ENCODE data around the gene FAM83C.
"Not testable (repeated sequence)": the region's sequence is repeated elsewhere in the genome, so short reads cannot be mapped to it uniquely, and the experiment has no call there.

The FAM83C gene

GRCh38 chr20:35275741-35276251 lies 16.4 kb downstream of the FAM83C start:
- Mint-ChIP-seq H3K36me3 (ENCODE audit: low read depth) (peaks cover 84% of the 10 kb centered on the region), H3K4me3 (peak overlapping the region; percentile 97), H3K27ac (peak overlapping the region; percentile 98), H3K4me1 (ENCODE audit: low read depth) (peaks cover 17% of the 10 kb centered on the region), H3K9me3 (no peaks in the 10 kb centered on the region), H3K27me3 (no peaks in the 10 kb centered on the region)
- DNase-seq: no peak

- no peak overlapping the region for H3K4me3 Mint-ChIP-seq
- no peaks in the 10 kb centered on the region for H3K27me3 Mint-ChIP-seq
- H3K9me3 Mint-ChIP-seq: no peaks in the 10 kb centered on the region
- peak overlapping the region; percentile 63 for H3K27ac Mint-ChIP-seq
- peaks cover 13% of the 10 kb centered on the region for H3K4me1 Mint-ChIP-seq (ENCODE audit: low read depth)
- H3K36me3 Mint-ChIP-seq (ENCODE audit: low read depth): peaks cover 81% of the 10 kb centered on the region
- DNase-seq: no peak
These were observed 17.8 kb downstream of the FAM83C start for GRCh38 chr20:35274172-35275092.

GRCh38 chr20:35273449-35274171 lies 18.6 kb downstream of the FAM83C start:
- peaks cover 78% of the 10 kb centered on the region for H3K36me3 Mint-ChIP-seq (ENCODE audit: low read depth)
- peak overlapping the region; percentile 63 for H3K27ac Mint-ChIP-seq
- peaks cover 17% of the 10 kb centered on the region for H3K4me1 Mint-ChIP-seq (ENCODE audit: low read depth)
- no peaks in the 10 kb centered on the region for H3K9me3 Mint-ChIP-seq
- H3K27me3 Mint-ChIP-seq: no peaks in the 10 kb centered on the region
- no peak overlapping the region for H3K4me3 Mint-ChIP-seq
- DNase-seq: no peak

GRCh38 chr20:35271904-35272303 lies 20.3 kb downstream of the FAM83C start:
- Mint-ChIP-seq H3K4me1 (ENCODE audit: low read depth) (peaks cover 14% of the 10 kb centered on the region), H3K9me3 (no peaks in the 10 kb centered on the region), H3K4me3 (no peak overlapping the region), H3K27ac (no peak overlapping the region), H3K27me3 (no peaks in the 10 kb centered on the region), H3K36me3 (ENCODE audit: low read depth) (peaks cover 82% of the 10 kb centered on the region)
- no peak for DNase-seq

GRCh38 chr20:35271073-35271882 lies 20.9 kb downstream of the FAM83C start:
- Mint-ChIP-seq H3K27me3 (no peaks in the 10 kb centered on the region), H3K9me3 (no peaks in the 10 kb centered on the region), H3K4me3 (no peak overlapping the region), H3K4me1 (ENCODE audit: low read depth) (peaks cover 9% of the 10 kb centered on the region), H3K36me3 (ENCODE audit: low read depth) (peaks cover 82% of the 10 kb centered on the region), H3K27ac (peak overlapping the region; percentile 52)
- DNase-seq: no peak

- peaks cover 75% of the 10 kb centered on the region for H3K36me3 Mint-ChIP-seq (ENCODE audit: low read depth)
- H3K27ac Mint-ChIP-seq: peak overlapping the region; percentile 52
- H3K4me1 Mint-ChIP-seq (ENCODE audit: low read depth): peaks cover 3% of the 10 kb centered on the region
- H3K4me3 Mint-ChIP-seq: no peak overlapping the region
- DNase-seq: no peak
- no peaks in the 10 kb centered on the region for H3K27me3 Mint-ChIP-seq
- H3K9me3 Mint-ChIP-seq: no peaks in the 10 kb centered on the region
These were observed 22.0 kb downstream of the FAM83C start for GRCh38 chr20:35270021-35270902.

GRCh38 chr20:35269055-35269781 lies 23.0 kb downstream of the FAM83C start:
- no peak overlapping the region for H3K27ac Mint-ChIP-seq
- H3K4me3 Mint-ChIP-seq: no peak overlapping the region
- H3K27me3 Mint-ChIP-seq: no peaks in the 10 kb centered on the region
- H3K36me3 Mint-ChIP-seq (ENCODE audit: low read depth): peaks cover 71% of the 10 kb centered on the region
- peaks cover 3% of the 10 kb centered on the region for H3K4me1 Mint-ChIP-seq (ENCODE audit: low read depth)
- DNase-seq: peak; percentile 65
- no peaks in the 10 kb centered on the region for H3K9me3 Mint-ChIP-seq

GRCh38 chr20:35267092-35267491 lies 25.1 kb downstream of the FAM83C start:
- Mint-ChIP-seq H3K4me3 (no peak overlapping the region), H3K27ac (no peak overlapping the region), H3K36me3 (ENCODE audit: low read depth) (peaks cover 62% of the 10 kb centered on the region), H3K27me3 (no peaks in the 10 kb centered on the region), H3K4me1 (ENCODE audit: low read depth) (peaks cover 3% of the 10 kb centered on the region), H3K9me3 (no peaks in the 10 kb centered on the region)
- DNase-seq: no peak

GRCh38 chr20:35264755-35265154 lies 27.5 kb downstream of the FAM83C start:
- H3K9me3 Mint-ChIP-seq: no peaks in the 10 kb centered on the region

GRCh38 chr20:35263532-35264341 lies 28.5 kb downstream of the FAM83C start:
- no peak overlapping the region for H3K4me3 Mint-ChIP-seq
- H3K27ac Mint-ChIP-seq: no peak overlapping the region
- H3K27me3 Mint-ChIP-seq: no peaks in the 10 kb centered on the region
- H3K36me3 Mint-ChIP-seq (ENCODE audit: low read depth): peaks cover 34% of the 10 kb centered on the region
- H3K9me3 Mint-ChIP-seq: no peaks in the 10 kb centered on the region
- no peaks in the 10 kb centered on the region for H3K4me1 Mint-ChIP-seq (ENCODE audit: low read depth)
- DNase-seq: no peak

More at GRCh38 chr20:35264755-35265154, 27.5 kb downstream of the FAM83C start:
- H3K27me3 Mint-ChIP-seq: no peaks in the 10 kb centered on the region
- no peak overlapping the region for H3K4me3 Mint-ChIP-seq
- H3K4me1 Mint-ChIP-seq (ENCODE audit: low read depth): peaks cover 3% of the 10 kb centered on the region
- H3K36me3 Mint-ChIP-seq (ENCODE audit: low read depth): peaks cover 42% of the 10 kb centered on the region
- H3K27ac Mint-ChIP-seq: no peak overlapping the region
- no peak for DNase-seq

GRCh38 chr20:35262731-35263531 lies 29.3 kb downstream of the FAM83C start:
- not testable (repeated sequence) for H3K4me1 Mint-ChIP-seq (ENCODE audit: low read depth); H3K27ac Mint-ChIP-seq; DNase-seq; H3K27me3 Mint-ChIP-seq; H3K9me3 Mint-ChIP-seq; H3K4me3 Mint-ChIP-seq
- H3K36me3 Mint-ChIP-seq (ENCODE audit: low read depth): peaks cover 32% of the 10 kb centered on the region

GRCh38 chr20:35262321-35262720 lies 29.9 kb downstream of the FAM83C start:
- not testable (repeated sequence) for H3K4me3 Mint-ChIP-seq; H3K4me1 Mint-ChIP-seq (ENCODE audit: low read depth); DNase-seq; H3K27me3 Mint-ChIP-seq; H3K9me3 Mint-ChIP-seq; H3K27ac Mint-ChIP-seq
- peaks cover 26% of the 10 kb centered on the region for H3K36me3 Mint-ChIP-seq (ENCODE audit: low read depth)
